HG02852 (cell line): ENCODE data around the gene KRTAP24-1.

Source experiments
- ATAC-seq: cut with Tn5 transposase; IDR thresholded peaks from one replicate; pipeline ENCODE4 v1.9.1; 2021; ENCODE audit warnings: mild to moderate bottlenecking, moderate library complexity; ENCODE audit not compliant: unreplicated experiment

KRTAP24-1 gene

GRCh38 chr21:30282850-30283249 lies at the start of gene KRTAP24-1:
KRTAP24-1 (minus strand) TSS chr21:30282950; CDS start chr21:30282932, 18 bp downstream.
- ATAC-seq: no peak

- no peak for ATAC-seq
Measured at GRCh38 chr21:30329203-30329875, 46.6 kb upstream of the KRTAP24-1 start.

- ATAC-seq: no peak
Measured at GRCh38 chr21:30326390-30326789, 43.6 kb upstream of the KRTAP24-1 start.

DNA sequence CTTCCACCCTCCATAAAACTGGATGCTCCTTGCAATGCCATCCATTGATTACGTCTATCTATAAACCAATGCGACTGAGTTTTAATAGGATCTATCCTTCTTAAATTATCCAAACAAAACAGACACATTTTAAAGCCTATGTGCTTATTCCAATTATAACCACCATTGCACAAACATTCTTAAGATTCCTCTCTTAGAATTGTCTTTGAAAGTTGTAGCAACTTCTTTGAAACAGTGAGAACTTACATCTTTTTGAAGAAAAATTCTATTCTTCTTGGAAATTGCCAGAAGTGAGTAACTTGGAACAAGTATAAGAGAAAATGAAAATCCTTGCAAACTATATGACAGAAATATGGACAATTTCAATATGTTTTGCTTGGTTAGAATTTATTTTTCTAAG lies 37.5 kb upstream of the KRTAP24-1 start, which contains the start of gene KRTAP26-1:
Gene KRTAP26-1, minus strand, starts transcription at position 101 of the 400 bp plus-strand sequence. CDS start 280 bp downstream, outside the sequence.
- ATAC-seq: no peak

GRCh38 chr21:30315701-30316100 lies 33.0 kb upstream of the KRTAP24-1 start:
- no peak for ATAC-seq

GRCh38 chr21:30306884-30307283 lies 24.1 kb upstream of the KRTAP24-1 start:
- no peak for ATAC-seq

- no peak for ATAC-seq
Measured at GRCh38 chr21:30305136-30305535, 22.4 kb upstream of the KRTAP24-1 start.

DNA sequence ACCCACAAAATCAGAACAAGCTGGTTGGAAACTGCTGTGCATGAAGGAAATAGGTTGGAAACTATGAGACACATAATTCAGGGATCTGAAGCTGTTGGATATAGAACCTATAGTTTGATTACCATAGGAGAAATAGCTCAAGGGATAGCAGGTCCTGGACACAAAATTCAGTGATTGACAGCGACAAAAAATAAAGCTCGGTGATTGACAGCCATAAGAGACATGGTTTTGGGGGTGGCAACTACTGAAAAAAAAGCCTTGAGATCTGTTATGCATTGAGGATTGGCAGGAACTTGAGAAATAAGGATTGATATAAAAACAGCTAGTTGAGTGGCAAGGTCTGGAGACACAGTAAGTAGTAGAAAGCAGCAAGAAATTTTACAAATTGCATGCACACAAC lies 6.5 kb upstream of the KRTAP24-1 start, which contains the start of gene KRTAP25-1:
Gene KRTAP25-1, minus strand, starts transcription at position 300 of the 400 bp plus-strand sequence. Its CDS starts 24 bp downstream, at position 276.
- no peak for ATAC-seq

DNA sequence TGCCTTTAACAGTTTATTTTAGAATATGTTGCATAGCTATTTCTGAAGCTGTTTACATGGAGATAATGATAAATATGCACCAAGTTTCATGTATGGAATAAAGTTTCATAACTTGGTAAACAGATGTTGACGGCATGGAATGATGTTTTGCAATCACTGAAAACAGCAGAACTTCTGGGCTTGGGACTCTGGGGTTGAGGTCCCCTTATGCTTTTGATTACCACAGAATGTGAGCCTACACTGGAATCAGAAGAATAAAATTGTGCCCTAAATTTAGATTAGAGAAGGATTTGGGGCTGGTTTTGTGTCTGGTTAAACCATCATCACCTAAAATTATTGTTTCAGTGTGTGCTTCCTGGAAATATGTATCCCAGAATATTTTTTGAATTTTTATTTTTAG lies 11.1 kb downstream of the KRTAP24-1 start:
- ATAC-seq: no peak

- no peak for ATAC-seq
Measured at GRCh38 chr21:30271156-30271555, 11.6 kb downstream of the KRTAP24-1 start.

- ATAC-seq: no peak
Measured at GRCh38 chr21:30269803-30270530, 12.8 kb downstream of the KRTAP24-1 start.

- ATAC-seq: no peak
Measured at GRCh38 chr21:30268608-30269197, 14.0 kb downstream of the KRTAP24-1 start.

DNA sequence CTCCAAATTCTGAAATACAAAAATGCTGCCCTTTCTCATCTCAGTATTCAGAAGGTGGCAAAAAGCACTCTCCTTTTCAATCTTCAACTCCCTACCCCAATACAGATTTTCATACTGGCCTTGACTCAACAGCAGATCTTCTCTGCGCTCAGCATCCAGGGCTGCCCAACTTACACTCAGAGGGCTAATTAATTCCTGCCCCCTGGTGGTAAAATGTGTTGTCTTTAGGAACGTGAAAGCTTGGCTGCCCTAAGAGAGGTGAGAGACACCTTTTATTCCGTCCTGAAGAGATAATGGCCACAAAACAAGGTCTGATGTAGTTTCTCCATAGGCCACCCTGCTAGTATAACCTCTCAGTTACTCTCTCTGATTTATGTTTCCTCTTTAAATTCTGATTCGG lies 25.0 kb downstream of the KRTAP24-1 start:
- ATAC-seq: no peak

DNA sequence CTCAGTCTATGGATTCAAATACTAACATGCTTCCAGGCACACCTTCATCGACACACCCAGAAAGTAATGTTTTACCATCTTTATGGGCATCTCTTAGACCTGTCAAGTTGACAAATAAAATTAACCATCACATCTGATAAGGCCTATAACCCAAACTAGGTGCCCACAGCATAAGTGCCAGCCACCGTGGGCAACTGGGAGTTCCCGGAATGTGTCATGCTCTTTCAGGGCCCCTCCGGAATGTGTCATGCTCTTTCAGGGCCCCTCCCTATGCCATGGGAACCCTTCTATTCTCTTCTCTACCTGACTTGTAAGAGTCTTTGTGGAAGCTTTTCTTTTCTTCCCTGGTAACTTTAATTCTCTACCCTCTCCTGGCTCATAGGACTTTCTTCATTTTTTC lies 26.6 kb downstream of the KRTAP24-1 start:
- no peak for ATAC-seq

DNA sequence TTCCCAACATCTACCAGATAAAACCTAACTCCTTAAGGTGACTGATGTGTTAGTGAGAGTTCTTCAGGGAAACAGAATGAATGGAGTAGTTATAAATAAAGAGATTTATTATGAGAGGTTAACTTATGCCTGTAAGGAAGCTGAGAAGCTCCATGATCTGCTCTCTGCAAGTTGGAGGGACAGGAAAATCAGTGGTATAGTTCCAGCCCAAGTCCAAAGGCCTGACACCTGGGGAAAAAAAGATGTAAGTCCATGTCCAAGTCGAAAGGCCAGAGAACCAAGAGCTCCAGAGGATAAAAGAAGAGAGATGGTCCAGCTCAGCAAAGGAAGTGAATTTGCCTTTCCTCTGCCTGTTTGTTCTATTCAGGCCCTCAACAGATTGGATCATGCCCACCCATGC lies 27.1 kb downstream of the KRTAP24-1 start:
- ATAC-seq: no peak

- no peak for ATAC-seq
Measured at GRCh38 chr21:30251781-30252180, 31.0 kb downstream of the KRTAP24-1 start.

- ATAC-seq: no peak
Measured at GRCh38 chr21:30249936-30250335, 32.8 kb downstream of the KRTAP24-1 start.

- ATAC-seq: no peak
Measured at GRCh38 chr21:30248844-30249243, 33.9 kb downstream of the KRTAP24-1 start.

DNA sequence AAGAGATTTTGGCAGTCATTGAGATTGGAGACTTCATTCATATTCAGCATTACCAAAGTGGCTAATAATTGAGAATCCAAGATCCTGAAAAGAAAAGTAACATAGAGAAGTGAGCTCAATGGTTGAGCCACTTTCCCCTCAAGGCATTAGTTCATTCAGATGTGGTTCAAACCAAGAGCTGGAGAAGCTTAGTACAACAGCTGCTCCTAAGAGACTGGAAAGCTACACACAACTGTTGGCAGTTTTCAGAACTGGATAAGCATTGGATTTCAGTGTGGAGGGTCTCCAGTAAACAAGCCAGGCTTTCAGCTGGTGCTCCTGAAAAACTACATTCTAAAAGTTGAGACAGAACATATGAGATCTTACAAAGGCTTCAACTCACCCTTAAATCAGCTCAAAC lies 37.7 kb downstream of the KRTAP24-1 start:
- no peak for ATAC-seq

- no peak for ATAC-seq
Measured at GRCh38 chr21:30243691-30244090, 39.1 kb downstream of the KRTAP24-1 start.

GRCh38 chr21:30240661-30241060 lies 42.1 kb downstream of the KRTAP24-1 start:
- ATAC-seq: no peak

GRCh38 chr21:30238168-30238567 lies 44.6 kb downstream of the KRTAP24-1 start:
- no peak for ATAC-seq
